Activated CD4-positive, alpha-beta T cell treated with anti-CD3 and anti-CD28 coated beads, Interleukin-2, Interleukin-4, amounts not matched to agents 100 ng/mL and 50 ng/mL, durations not matched to agents 16 hours and 8 hours (primary cell): ENCODE measurements around the gene EFHB.
A peak's percentile ranks its signal among the peaks of the same experiment; 100 is the strongest.
"Not testable (repeated sequence)": the region's sequence is repeated elsewhere in the genome, so short reads cannot be mapped to it uniquely, and the experiment has no call there.

Source experiments
- DNase-seq: peaks from one replicate; pipeline ENCODE4 v3.0.0-alpha.2; 2020; ENCODE audit warnings: low spot score

The EFHB gene, protein sequence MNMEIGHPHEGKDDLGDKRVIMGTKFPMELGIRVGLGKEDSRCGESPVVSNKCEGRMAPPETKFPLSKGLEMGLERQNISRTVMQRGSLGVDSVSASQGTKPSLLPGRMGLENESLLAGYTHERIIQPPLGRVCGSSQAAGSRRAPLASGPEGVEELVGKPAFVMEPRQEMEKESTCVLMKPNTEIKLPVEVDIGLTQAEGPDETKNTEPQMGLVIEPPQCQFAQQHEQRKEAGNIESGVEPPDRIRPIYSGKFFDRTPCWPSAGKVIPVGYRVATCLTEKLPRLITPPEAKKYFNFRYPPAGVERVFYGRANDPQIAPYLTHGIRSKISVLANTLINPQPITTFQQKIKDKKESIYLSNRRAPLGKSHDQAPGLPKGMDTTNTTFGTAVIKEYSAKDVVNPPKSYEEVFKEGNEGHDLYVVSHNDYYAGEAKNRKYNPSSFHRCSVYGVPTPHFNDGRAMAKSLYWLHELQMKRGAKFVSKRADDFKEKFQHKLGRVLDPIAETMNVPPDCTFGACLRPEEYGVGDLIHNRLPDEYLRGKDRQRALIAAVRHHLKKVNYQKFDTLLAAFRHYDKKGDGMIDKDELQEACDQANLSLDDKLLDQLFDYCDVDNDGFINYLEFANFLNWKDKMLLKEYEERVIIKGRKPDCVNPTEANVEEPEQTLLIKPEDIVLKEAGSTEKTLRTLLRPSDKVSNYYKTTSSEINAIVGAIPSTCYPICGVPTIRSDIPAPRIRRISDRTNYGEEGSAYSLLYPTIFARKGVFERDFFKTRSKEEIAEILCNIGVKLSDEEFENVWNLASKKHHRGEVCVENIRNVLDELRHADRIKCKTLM

DNA sequence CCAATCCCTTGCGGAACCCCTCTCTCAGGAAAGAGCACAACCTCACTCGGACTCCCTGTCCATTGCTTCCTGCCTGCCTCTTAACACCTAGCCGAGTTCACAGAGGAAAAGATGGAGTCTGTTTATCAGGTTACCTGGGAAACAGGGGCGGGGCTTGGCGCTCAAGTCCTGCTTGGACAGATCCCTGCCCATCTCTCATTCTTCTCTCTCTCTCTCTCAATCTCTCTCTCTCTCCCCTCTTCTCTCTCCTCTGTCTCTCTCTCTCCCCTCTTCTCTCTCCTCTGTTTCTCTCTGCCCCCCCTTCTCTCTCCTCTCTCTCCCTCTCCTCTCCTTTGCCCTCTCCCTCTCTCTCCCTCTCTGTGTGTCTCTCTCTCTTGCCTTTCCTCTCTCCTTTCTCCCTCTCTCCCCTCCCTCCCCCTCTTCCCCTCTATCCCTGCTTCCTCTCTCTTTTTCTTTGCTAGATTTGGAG lies at the start of gene EFHB:
Gene EFHB, minus strand, starts transcription at position 120 of the 469 bp plus-strand sequence. CDS start 199 bp downstream, outside the sequence.
- DNase-seq, result peak; percentile 9

DNA sequence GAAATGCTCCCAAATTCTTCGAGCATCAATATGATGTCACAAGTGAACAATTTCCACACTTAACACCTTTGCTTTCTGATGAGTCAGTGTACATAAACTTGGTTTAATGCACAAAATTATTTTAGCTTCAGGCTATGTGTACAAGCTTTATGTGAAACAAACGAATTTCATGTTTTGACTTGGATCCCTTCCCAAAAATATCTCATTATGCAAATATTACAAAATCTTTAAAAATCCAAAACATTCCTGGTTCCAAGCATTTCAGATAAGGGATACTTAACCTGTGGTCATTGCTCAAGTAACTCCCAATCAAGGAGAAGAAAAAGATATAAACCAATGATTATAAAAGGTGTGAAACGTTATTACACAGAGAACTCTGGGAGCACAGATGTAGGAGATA lies 38.0 kb upstream of the EFHB start:
- DNase-seq, result no peak

DNA sequence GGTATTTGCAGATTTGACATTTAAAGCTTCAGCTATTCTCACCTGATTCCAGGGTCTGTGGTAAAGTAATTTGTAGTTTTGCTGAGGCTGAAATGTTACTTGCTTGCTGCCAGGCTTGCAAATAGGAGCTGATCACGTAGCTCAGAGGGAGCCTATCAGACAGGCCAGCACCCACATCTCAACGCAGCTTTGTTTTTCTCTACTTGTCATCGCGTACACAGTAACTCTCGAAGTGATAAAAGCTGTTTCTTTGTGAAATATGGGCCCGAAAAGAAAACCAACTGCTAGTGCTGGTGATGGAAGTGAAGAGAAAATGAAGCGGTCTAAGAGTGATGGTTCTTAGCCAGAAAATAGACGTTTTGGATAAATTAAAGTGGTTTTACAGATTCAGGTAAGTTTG lies 36.3 kb upstream of the EFHB start:
- no peak for DNase-seq

DNA sequence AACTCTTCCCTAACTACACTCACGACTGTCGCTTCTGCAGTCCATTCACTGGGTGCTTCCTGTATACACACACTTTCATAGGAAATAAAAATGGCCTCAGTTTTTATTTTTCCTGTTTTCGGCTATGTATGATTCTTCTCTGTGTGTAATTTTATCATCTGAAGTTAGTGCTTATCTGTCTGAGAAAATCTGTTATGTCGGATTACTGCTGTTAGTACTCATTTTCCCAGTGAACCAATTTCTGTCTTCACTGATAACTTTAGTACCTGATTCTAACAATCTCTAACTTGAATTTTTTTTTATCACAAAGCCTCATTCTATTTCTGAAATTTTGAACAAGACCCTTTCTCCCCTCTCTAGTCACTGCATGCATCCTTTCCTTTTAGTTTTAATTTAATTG lies 33.8 kb upstream of the EFHB start:
- DNase-seq, result no peak

DNA sequence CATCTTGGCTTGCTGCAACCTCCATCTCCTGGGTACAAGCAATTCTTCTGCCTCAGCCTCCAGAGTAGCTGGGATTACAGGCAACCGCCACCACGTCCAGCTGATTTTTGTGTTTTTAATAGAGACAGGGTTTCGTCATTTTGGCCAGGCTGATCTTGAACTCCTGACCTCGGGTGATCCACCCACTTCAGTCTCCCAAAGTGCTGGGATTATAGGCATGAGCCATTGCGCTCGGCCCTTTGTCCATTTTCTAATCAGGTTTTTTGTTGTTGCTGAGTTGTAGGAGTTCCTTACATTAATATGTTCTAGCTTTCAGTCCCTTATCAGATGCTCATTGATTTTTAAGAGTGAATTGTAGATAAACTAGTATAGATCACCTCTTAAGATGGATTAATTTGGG lies 33.2 kb upstream of the EFHB start:
- no peak for DNase-seq

DNA sequence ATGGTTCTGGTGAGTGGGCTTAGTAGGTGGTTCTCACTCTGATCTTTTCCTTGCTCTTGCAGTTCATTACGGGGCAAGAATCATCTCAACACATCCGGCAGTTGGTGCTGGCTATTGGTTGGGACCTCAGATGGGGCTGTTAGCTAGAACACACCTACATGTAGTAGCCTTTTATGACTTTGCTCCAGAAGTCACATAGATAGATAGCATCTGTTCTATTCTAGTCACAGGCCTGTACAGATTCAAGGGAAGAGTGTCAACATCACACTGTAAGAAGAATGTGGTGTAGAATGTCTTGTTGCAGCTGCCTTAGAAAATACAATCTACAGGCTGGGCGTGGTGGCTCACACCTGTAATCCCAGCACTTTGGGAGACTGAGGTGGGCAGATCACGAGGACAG lies 27.9 kb upstream of the EFHB start:
- no peak for DNase-seq

DNA sequence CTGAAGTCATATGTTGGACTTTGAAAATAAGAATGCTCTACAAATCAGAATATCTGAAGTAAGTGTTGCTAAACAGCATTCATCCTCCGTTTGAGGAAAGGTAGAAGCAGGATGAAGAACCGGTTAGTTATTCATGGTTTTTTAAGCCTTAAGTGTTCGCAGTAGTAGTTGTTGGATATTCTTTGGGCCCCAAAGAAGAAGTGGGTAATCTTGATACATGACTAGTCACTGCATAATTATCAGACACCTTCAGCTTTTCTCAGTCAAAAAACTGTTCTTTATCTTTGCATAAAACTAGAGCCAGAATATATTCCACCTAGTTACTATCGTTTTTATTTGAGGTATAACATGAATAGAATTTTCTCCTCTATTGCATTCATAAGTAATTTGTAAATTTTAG lies 26.7 kb upstream of the EFHB start:
- DNase-seq, result no peak

DNA sequence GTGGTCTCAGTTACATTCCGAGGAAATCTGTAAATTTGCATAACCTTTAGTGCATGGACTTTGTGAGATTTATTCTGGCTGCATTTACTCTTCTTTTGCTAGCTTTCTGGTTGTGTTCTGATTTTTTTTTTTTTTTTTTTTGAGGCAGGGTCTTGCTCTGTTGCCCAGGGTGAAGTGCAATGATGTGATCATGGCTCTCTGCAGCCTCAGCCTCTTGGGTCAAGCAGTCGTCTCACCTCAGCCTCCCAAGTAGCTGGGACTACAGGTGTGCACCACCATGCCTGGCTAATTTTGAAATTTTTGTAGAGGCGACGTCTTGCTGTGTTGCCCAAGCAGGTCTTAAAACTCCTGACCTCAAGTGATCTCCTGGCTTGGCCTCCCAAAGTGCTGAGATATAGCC lies 25.5 kb upstream of the EFHB start:
- DNase-seq, result no peak

DNA sequence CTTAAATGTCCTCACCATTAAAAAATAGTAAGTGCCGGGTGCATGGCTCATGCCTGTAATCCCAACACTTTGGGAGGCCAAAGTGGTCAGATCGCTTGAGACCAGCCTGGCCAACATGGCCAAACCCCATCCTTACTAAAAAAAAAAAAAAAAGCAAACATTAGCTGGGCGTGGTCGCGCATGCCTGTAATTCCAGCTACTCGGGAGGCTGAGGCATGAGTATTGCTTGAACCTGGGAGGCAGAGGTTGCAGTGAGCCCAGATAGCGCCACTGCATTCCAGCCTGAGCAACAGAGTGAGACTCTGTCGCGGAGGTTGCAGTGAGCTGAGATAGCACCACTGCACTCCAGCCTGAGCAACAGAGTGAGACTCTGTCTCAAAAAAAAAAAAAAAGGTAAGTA lies 23.3 kb upstream of the EFHB start:
- DNase-seq, result not testable (repeated sequence)

DNA sequence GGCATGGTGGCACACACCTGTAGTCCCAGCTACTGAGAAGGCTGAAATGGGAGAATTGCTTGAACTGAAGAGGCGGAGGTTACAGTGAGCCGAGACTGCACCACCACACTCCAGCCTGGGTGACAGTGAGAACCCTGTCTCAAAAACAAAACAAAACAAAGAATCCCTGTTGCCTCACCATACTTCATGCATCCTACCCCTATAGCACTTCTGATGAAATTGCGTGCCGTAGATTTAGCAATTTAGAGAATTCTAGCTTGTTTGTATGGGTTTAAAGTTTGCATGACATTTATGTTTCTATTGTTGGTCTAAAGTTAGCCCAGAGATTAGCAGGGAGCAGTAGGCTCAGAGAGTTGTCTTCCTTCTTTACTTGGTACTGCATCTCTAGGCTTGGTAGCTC lies 20.7 kb upstream of the EFHB start:
- no peak for DNase-seq

DNA sequence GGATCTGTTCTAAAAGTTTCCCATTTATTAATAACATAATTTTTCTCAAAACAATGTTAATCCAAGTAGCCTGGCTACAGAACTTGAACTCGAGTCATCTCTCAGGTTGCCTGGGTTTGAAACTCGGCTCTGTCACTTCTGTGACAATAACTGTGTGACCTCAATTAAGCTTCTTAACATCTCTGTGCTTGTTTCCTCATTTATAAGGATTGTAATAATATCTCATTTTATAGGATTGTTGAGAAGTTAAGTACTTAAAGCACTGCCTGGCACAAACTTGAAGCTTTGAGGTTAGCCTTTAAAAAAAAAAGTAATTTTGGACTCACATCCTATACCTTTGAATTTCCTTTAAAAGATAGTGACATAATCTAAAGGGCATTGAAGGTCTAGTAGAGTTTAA lies 16.3 kb upstream of the EFHB start:
- DNase-seq, result no peak

DNA sequence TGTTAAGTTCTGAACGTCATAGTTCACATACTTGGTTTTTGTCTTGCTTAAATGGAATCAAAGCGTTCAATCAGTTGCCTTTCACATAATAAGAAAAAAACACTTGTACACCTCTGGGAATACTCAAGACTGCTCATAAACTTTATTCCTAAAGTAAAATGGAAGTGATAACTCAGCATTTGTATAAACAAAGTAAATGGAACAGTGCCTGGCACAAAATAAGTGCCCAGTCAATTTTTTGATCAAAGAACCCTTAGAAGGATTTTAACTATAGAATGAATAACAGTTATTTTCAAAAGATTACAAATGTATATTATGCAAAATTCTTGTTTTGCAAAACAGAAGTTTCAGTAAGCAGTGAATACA lies 14.2 kb upstream of the EFHB start:
- DNase-seq, result no peak

DNA sequence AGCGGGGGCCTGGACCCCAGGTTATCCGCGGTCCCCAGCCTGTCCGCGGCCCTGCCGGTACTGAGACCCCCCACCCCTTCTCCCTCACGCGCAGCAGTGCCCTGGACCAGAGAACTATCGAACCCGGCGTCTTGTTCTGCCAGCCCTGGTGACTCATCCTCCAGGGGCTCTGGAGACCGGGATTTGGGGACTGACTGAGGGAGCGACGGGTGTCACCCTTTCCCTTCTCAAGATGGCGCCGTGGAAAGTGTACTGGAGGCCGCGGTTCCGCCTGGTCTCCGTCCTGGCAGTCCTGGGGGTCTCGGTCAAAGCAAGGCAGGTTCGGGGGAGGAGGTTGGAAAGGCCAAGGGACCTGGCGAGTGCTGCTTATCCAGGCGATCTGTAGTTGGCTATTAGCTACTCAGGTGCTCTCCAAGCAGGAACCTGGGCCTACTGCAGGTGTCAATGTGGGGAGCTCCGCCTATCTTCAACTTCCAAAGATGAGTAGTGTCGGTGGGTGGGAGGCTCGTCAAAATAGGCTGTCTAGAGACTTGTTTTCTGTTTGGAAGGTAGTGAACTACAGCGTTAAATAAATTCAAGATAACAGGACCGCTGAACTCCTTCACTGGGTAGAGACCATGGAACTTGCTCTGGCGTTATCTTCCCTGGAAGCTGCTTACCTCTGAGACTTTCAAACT lies 13.7 kb upstream of the EFHB start:
- DNase-seq, result peak; percentile 36

DNA sequence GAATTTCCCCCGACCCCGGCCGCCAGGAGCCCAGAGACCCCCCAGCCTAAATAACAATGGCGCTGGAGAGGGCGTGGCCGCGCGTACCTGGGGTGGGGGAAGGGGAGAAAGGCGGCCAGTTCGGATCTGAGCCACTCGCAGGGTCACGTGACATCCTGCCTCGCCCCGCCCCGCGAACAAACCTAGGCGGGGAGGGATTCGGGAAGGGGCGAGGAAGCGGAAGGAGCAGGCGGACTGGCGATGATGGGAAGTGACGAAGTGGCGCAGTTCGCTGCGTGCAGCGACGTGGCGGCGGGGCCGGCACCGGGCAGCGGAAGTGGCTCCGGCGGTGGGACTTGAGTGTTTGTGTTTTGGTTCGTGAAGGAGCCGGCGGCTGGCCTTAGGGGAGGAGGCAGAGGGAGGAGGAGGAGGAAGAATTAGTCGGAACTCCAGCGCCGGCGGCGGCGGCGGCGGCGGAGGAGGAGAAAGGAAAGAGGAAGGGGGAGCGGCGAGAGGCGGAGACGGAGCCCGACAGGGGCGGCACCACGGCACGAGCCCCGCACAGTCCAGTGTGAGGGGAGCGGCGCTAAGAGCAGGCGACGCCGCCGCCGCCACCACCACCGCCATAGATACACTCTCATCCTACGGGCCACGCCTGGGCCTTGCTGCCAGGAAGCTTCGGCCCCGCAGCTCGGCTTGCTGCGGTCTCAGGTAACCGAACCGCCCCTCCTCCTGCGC lies 13.0 kb upstream of the EFHB start, which contains the start of gene RAB5A:
Gene RAB5A, plus strand, starts transcription at position 266 of the 717 bp plus-strand sequence. CDS start 3,802 bp downstream, outside the sequence.
- DNase-seq, result peak; percentile 98

DNA sequence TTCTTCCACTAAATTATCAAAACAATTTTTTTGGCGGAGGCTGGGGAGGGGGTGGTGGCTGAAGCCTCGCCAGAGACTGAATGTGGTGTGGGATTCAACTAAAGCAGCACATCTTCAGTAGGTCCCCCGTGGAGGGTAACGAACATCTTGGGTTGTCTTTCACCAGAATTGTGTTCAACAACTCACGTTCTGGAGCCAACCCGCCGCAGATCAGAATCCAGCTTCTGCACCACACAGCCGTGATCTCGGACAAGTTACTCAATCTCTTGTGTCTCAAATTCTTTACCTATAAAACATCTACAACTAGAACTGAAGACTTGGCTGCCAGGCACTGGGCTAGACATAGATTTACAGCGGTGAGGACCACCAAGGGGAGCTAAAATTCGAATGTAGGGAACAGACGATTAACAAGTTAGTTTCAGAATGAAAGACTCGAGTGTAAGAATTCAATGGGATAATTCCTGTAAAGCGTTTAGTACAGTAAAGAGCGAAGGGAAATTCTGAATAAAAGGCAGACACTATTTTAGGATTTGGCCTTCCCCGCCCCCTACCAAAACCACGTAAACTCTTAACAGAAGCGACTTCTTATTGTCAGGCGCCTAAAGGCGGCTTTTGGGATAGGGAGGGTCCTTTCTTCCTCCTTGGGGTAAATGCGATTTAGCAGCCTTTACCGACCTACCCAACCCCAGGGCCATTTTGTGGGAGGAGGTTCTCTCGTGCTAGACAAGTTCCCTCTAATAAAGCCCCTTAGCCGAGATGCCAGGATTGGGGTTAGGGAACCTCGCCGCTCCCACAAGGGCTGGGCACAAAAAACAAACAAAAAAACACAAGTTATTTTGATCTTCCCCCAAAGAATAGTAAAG lies 12.2 kb upstream of the EFHB start:
- no peak for DNase-seq

DNA sequence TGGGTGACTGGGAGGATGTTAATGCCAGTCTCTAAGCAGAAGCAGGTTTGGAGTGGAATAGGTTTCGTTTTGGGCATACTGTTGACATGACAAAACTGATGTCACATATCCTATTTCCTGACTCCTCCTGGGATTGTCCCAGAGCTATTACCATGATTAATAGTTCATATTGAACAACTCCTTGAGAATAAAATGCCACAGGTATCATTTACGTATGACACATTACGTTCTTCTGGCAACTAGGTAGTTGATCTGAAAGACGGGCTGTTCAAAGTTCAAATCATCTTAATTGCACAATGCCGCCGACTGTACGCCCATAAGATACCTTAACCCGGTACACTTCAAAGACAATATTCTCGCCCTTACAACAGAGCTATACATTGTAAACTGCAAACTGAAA lies 11.5 kb upstream of the EFHB start:
- no peak for DNase-seq

DNA sequence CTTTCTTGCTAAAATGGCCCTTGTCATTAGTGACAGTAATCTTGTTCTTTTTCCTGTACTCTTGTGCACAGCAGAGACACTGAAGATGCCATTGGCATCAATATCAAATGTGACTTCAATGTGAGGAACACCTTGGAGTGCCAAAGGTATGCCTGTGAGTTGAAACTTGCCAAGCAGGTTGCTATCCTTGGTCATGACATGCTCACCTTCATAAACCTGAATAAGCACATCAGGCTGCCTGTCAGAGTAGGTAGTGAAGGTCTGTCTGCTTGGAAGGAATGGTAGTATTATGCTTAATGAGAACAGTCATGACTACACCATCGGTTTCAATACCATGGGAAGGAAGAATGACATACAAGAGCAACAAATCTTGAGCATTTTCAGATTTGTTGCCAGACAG lies 6.6 kb upstream of the EFHB start:
- no peak for DNase-seq

DNA sequence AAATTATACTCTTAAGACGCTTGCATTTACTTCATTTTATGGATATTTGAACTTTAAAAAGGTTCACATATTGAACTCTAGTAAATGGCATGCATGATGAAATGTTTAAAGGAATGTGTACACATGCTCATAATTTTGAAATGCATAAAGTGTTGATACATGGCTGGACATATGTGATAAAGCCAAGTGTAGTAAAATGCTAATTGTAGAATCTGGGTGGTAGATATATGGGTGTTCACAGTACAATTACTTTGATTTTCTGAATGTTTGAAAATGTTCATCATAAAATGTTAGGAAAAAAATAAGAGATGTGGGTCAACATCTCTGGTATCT lies 4.2 kb upstream of the EFHB start:
- no peak for DNase-seq

DNA sequence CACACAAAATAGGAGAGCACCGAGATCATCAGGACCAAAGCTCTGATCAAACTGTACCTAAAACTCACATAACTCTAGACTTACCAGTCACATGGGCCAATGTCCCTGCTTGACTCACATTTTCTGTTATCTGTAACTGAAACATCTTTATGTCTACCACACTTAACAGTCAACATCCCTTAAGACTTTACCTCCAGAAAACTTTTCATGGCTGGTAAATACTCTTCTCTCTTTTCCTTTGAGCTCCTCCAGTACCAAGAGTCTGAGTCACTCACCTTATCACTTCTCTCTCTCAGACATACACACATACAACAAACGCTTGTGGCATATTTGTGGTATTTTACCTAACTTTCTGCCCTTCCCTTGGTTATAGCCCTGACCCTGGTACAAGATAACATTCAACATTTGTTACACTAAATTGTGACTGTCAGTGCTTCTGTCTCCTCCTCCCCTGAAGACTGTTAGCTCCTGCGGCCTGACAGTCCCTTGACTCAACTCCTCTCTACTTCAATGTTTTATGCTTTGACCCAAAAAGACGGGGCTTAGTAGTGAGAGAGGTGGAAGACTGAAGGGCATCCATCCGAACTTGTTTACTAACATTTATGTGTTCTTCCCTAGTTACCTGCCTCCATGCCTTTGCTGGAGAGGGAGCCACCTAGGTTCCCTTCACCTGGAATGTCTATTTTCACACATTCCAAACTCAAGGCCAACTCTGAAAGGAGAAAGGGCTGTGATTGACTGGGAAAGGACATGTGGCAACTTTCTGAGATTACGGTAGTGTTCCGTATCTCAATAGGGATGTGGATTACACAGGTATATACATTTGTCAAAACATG lies 3.7 kb upstream of the EFHB start:
- DNase-seq, result peak; percentile 54

DNA sequence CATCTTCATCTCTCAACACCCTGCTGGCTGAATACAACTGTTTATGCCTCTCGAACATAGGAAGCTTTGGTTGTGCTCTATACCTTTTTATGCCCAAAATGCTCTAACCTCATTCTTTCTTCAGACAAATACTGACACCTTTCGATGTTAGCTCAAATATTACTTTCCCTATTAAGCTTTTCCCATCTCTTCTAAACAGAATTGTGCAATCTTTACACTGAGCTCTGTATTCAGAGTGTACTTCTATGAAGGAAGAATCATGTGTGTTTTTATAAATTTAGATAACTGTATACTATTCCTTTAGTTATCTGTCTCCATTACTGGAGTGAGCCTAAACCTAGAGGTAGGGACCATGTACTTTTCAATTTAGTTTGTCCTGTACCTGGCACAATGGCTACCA lies 1.6 kb downstream of the EFHB start:
- DNase-seq, result no peak
